Measurements from ENCODE around the gene XPA. TPM values are rescaled to one million over a fixed set of nuclear protein-coding genes. Genes with fewer than 3 reads are reported as not detected.
A peak's percentile ranks its signal among the peaks of the same experiment; 100 is the strongest.

The XPA gene
- total RNA-seq, 1 donor from 2014 or later: 10.2 TPM

- Mint-ChIP-seq H3K36me3 (ENCODE audit: low read depth) (peaks cover 27% of the 10 kb centered on the region), H3K4me1 (ENCODE audit: low read depth) (peaks cover 12% of the 10 kb centered on the region), H3K27me3 (ENCODE audit: low read depth) (no peaks in the 10 kb centered on the region), H3K9me3 (ENCODE audit: low read depth) (no peaks in the 10 kb centered on the region), H3K27ac (ENCODE audit: unreplicated experiment) (peak overlapping the region; percentile 84), H3K4me3 (ENCODE audit: unreplicated experiment) (no peak overlapping the region)
- no peak for TF ChIP-seq CTCF (IDR thresholded peaks at IDR 0.05)
- DNase-seq (ENCODE audit: low spot score): no peak
Observed at GRCh38 chr9:97675655-97676054, 21.5 kb downstream of the XPA start.

- no peak for TF ChIP-seq CTCF (IDR thresholded peaks at IDR 0.05)
- Mint-ChIP-seq H3K36me3 (ENCODE audit: low read depth) (peaks cover 30% of the 10 kb centered on the region), H3K27me3 (ENCODE audit: low read depth) (no peaks in the 10 kb centered on the region), H3K4me3 (ENCODE audit: unreplicated experiment) (no peak overlapping the region), H3K27ac (ENCODE audit: unreplicated experiment) (peak overlapping the region; percentile 47), H3K4me1 (ENCODE audit: low read depth) (peaks cover 12% of the 10 kb centered on the region), H3K9me3 (ENCODE audit: low read depth) (no peaks in the 10 kb centered on the region)
- DNase-seq (ENCODE audit: low spot score): no peak
Observed at GRCh38 chr9:97673922-97674321, 23.2 kb downstream of the XPA start.

- Mint-ChIP-seq H3K4me1 (ENCODE audit: low read depth) (peaks cover 12% of the 10 kb centered on the region), H3K4me3 (ENCODE audit: unreplicated experiment) (no peak overlapping the region), H3K36me3 (ENCODE audit: low read depth) (peaks cover 28% of the 10 kb centered on the region), H3K9me3 (ENCODE audit: low read depth) (no peaks in the 10 kb centered on the region), H3K27me3 (ENCODE audit: low read depth) (no peaks in the 10 kb centered on the region), H3K27ac (ENCODE audit: unreplicated experiment) (no peak overlapping the region)
- no peak for DNase-seq (ENCODE audit: low spot score)
- no peak for TF ChIP-seq CTCF (IDR thresholded peaks at IDR 0.05)
Observed at GRCh38 chr9:97672403-97672802, 24.7 kb downstream of the XPA start.

GRCh38 chr9:97670586-97670985 is 26.6 kb downstream of the XPA start:
- H3K27ac Mint-ChIP-seq (ENCODE audit: unreplicated experiment): no peak overlapping the region
- no peaks in the 10 kb centered on the region for H3K27me3 Mint-ChIP-seq (ENCODE audit: low read depth)
- H3K9me3 Mint-ChIP-seq (ENCODE audit: low read depth): no peaks in the 10 kb centered on the region
- H3K4me1 Mint-ChIP-seq (ENCODE audit: low read depth): peaks cover 3% of the 10 kb centered on the region
- no peak overlapping the region for H3K4me3 Mint-ChIP-seq (ENCODE audit: unreplicated experiment)
- DNase-seq (ENCODE audit: low spot score): no peak
- no peak for TF ChIP-seq CTCF (IDR thresholded peaks at IDR 0.05)
- H3K36me3 Mint-ChIP-seq (ENCODE audit: low read depth): peaks cover 31% of the 10 kb centered on the region

GRCh38 chr9:97668485-97668884 is 28.7 kb downstream of the XPA start:
- Mint-ChIP-seq H3K9me3 (ENCODE audit: low read depth) (no peaks in the 10 kb centered on the region), H3K27me3 (ENCODE audit: low read depth) (no peaks in the 10 kb centered on the region), H3K36me3 (ENCODE audit: low read depth) (peaks cover 32% of the 10 kb centered on the region), H3K27ac (ENCODE audit: unreplicated experiment) (no peak overlapping the region), H3K4me3 (ENCODE audit: unreplicated experiment) (no peak overlapping the region), H3K4me1 (ENCODE audit: low read depth) (no peaks in the 10 kb centered on the region)
- TF ChIP-seq CTCF (IDR thresholded peaks at IDR 0.05): no peak
- no peak for DNase-seq (ENCODE audit: low spot score)

All from chondrocyte (in vitro differentiated cells).